Suprapubic skin (tissue), 4 donors: Measurements from ENCODE around the gene PGRMC2. TPM values are rescaled to one million over a fixed set of nuclear protein-coding genes. Genes with fewer than 3 reads are reported as not detected.

Experiments
- DNase-seq, 2 donors: peaks; one replicate each; pipeline ENCODE4 v3.0.0-alpha.2; 2019; ENCODE audit warnings: low spot score in 2 of 2
- H3K27ac ChIP-seq: fragments of 200-600 bp; sonication (generic); one replicate; pipeline ENCODE4 v1.5.1; 2019
- H3K27me3 ChIP-seq: fragments of 200-600 bp; sonication (generic); one replicate; pipeline ENCODE4 v1.5.1; 2019
- H3K36me3 ChIP-seq: fragments of 200-600 bp; sonication (generic); one replicate; pipeline ENCODE4 v1.5.1; 2019
- H3K4me1 ChIP-seq: fragments of 200-600 bp; sonication (generic); one replicate; pipeline ENCODE4 v1.5.1; 2019
- H3K4me3 ChIP-seq: fragments of 200-600 bp; sonication (generic); one replicate; pipeline ENCODE4 v1.5.1; 2019; ENCODE audit warnings: mild to moderate bottlenecking
- H3K9me3 ChIP-seq: fragments of 200-600 bp; sonication (generic); one replicate; pipeline ENCODE4 v1.5.1; 2019
- EP300 ChIP-seq: sonication (generic); formaldehyde crosslinking; IDR thresholded peaks from one replicate; pipeline ENCODE4 v1.6.1; 2017; ENCODE audit warnings: antibody characterized with exemption
- POLR2A ChIP-seq, 2 donors: fragments of 450-650 bp; IDR thresholded peaks; one replicate each; pipeline ENCODE4 v1.6.1; 2017; ENCODE audit warnings: antibody characterized with exemption in 2 of 2, mild to moderate bottlenecking in 2 of 2, moderate library complexity in 2 of 2
- POLR2AphosphoS5 ChIP-seq, 3 donors: sonication (generic); formaldehyde crosslinking; IDR thresholded peaks; one replicate each; pipeline ENCODE4 v1.6.1; 2017; ENCODE audit warnings: antibody characterized with exemption in 3 of 3
- WGBS: methylation state at CpG from one replicate; pipeline ENCODE4 v1.1.5; 2018; 5-methylcytosine and 5-hydroxymethylcytosine counted together
- total RNA-seq, 4 donors: library from RNA; depleted of rRNA; stranded (reverse); fragments of >200 nt; gene quantifications; one replicate each; pipeline ENCODE4 v1.1.0, GENCODE V29; 2016
- TF ChIP-seq, protein P1 (sequence below), 2 donors: fragments of 200-600 bp in 1 of 2; fragments of 450-650 bp in 1 of 2; sonication (generic) in 1 of 2; IDR thresholded peaks; one replicate each; pipeline ENCODE4 v1.5.1; 2016 to 2019; ENCODE audit warnings: antibody characterized with exemption in 2 of 2, mild to moderate bottlenecking in 1 of 2, moderate library complexity in 1 of 2

PGRMC2 gene
- total RNA-seq, 4 donors from 2014 or later, result 47.6 to 68.3 (median 55.2) TPM

DNA sequence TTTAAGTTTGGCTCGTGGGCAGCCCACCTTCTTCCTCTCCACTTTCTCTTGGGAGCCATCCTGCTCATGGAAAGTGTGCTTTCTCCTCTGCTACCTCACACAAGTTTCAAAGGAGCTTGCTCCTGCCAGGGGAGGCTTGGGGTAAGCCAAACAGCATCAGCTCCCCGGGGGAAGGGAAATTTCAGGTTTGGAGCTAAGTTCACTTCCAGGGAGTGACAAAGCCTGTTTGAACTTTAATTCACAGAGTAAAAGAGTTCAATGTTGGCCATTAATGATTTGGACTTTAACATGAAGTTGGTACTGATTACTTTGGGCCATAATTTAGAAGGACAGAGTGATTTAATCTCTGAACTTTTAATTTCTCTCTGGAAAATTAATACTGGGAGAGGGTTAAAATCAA, 4.7 kb upstream of the PGRMC2 start:
- Histone ChIP-seq H3K4me1 (peaks cover 19% of the 10 kb centered on the region), H3K36me3 (no peaks in the 10 kb centered on the region), H3K27ac (no peak overlapping the region), H3K9me3 (no peaks in the 10 kb centered on the region), H3K27me3 (no peaks in the 10 kb centered on the region), H3K4me3 (no peak overlapping the region)
- no peak for DNase-seq
- TF ChIP-seq, protein P1, sequence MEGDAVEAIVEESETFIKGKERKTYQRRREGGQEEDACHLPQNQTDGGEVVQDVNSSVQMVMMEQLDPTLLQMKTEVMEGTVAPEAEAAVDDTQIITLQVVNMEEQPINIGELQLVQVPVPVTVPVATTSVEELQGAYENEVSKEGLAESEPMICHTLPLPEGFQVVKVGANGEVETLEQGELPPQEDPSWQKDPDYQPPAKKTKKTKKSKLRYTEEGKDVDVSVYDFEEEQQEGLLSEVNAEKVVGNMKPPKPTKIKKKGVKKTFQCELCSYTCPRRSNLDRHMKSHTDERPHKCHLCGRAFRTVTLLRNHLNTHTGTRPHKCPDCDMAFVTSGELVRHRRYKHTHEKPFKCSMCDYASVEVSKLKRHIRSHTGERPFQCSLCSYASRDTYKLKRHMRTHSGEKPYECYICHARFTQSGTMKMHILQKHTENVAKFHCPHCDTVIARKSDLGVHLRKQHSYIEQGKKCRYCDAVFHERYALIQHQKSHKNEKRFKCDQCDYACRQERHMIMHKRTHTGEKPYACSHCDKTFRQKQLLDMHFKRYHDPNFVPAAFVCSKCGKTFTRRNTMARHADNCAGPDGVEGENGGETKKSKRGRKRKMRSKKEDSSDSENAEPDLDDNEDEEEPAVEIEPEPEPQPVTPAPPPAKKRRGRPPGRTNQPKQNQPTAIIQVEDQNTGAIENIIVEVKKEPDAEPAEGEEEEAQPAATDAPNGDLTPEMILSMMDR (IDR thresholded peaks at IDR 0.05), result no peak
- TF ChIP-seq EP300, result no peak
- TF ChIP-seq POLR2AphosphoS5 (IDR thresholded peaks at IDR 0.05), result no peak
- no peak for TF ChIP-seq POLR2A (IDR thresholded peaks at IDR 0.05)
- WGBS, result 85% methylated on average over 2 of the region's 2 CpGs

DNA sequence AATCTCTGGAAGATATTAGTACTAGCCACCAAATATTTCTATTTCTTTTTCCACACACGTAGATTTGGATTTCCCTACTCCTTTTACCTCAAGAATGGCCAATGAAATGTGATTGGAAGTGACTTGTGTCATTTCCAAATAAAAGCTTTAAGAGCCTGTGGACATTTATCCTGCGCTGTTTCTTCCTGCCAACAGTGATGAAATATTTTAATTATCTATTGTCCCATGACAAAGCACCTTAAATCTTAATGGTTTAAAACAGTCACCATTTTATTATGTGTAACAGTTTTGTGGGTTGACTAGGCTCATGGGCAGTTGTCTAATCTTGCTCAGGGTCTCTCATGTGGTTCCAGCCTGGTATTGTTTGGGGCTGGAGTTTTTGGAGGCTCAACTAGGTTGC, 3.5 kb upstream of the PGRMC2 start:
- Histone ChIP-seq H3K27me3 (no peaks in the 10 kb centered on the region), H3K36me3 (no peaks in the 10 kb centered on the region), H3K4me1 (peaks cover 24% of the 10 kb centered on the region), H3K4me3 (no peak overlapping the region), H3K27ac (no peak overlapping the region), H3K9me3 (no peaks in the 10 kb centered on the region)
- WGBS, result 69% methylated on average over 2 of the region's 2 CpGs
- DNase-seq, result no peak
- TF ChIP-seq POLR2A (IDR thresholded peaks at IDR 0.05), result no peak

DNA sequence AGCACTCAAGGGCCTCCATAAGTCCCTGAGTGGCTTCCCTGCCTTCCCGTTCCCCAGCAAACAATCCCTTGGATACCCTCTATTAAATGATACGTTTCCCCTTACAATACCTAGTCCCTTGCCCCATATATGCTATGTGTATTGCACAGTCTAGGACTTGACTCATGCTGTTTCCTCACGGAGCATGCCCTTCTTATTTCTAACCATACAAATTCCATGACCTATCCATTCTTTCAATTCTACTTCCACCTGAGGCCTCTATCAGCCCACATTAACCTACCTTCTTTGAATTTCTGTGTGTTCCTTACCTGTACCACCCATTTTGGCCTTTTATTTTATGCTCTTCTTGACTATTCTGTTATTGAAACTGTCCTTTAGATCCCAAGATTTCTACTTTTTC, 2.9 kb upstream of the PGRMC2 start:
- no peaks in the 10 kb centered on the region for H3K9me3 ChIP-seq
- no peak for TF ChIP-seq POLR2AphosphoS5 (IDR thresholded peaks at IDR 0.05)
- TF ChIP-seq, protein P1 (IDR thresholded peaks at IDR 0.05), result no peak
- no peak for TF ChIP-seq EP300
- TF ChIP-seq POLR2A (IDR thresholded peaks at IDR 0.05), result no peak

DNA sequence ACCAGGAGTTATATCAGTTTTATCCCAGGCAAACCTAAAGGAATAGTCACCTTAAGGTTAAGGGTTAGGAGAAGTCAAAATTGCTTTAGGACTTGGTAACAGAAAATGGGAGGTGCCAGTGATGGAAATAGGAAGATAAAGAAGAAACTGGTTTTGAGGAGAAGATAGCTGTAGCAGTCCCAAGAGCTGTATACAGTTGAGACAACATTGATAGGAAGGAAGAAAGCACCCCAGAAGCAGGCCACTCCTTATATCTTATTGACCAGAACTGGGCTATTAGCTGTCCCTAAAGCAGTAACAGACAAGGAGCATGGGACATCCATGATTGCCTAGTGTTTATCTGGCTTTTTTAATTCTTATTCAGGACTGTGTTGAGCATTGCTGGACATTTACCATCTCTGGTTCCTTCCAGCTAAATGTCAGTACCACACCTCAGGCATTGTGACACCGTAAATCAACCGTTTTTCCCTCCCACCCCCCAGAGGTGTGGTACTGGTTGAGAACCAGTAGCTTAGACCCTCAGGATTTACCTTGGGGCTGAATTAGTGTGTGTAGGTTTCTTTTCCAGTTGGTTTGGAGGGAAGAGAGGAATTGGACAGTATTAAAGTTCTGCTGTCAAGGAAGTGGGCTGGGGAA, 2.0 kb upstream of the PGRMC2 start:
- TF ChIP-seq POLR2A (IDR thresholded peaks at IDR 0.05), result no peak
- TF ChIP-seq, protein P1 (IDR thresholded peaks at IDR 0.05), result no peak
- no peak for TF ChIP-seq POLR2AphosphoS5 (IDR thresholded peaks at IDR 0.05)
- no peak for TF ChIP-seq EP300
- no peaks in the 10 kb centered on the region for H3K27me3 ChIP-seq
- H3K4me3 ChIP-seq, result no peak overlapping the region
- H3K9me3 ChIP-seq, result no peaks in the 10 kb centered on the region
- peaks cover 38% of the 10 kb centered on the region for H3K4me1 ChIP-seq
- 84% methylated on average over 2 of the region's 2 CpGs for WGBS
- DNase-seq, result no peak
- H3K27ac ChIP-seq, result peak overlapping the region; percentile 92
- no peaks in the 10 kb centered on the region for H3K36me3 ChIP-seq

More for the DNA sequence above, 2.9 kb upstream of the PGRMC2 start:
- H3K4me1 ChIP-seq, result peaks cover 29% of the 10 kb centered on the region
- DNase-seq, result no peak
- WGBS, result 92% methylated on average over 3 of the region's 3 CpGs
- no peak overlapping the region for H3K4me3 ChIP-seq
- no peaks in the 10 kb centered on the region for H3K36me3 ChIP-seq
- H3K27ac ChIP-seq, result no peak overlapping the region
- H3K27me3 ChIP-seq, result no peaks in the 10 kb centered on the region

DNA sequence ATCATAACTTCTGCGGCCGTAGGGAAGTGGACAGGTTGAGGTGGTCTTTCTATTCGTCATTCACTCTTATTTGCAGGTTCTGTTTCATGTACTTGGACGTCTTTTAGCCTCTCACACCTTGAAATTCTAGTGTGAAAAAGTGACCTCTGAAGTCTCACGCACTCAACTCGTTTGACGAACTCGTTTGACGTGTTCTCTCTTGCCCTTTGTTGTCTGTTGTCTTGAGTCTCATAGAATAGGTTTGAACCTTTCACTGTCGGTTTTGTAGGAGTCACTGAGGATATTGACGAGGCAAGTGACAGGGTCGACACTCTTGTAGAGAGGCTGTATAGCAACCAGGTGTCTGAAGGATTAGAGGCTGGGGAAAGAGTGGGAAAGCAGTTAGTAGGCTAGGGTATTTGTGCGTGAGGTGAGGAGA, 1.1 kb upstream of the PGRMC2 start:
- TF ChIP-seq, protein P1 (IDR thresholded peaks at IDR 0.05), result no peak
- TF ChIP-seq POLR2AphosphoS5 (IDR thresholded peaks at IDR 0.05) (no peak), EP300 (no peak), POLR2A (IDR thresholded peaks at IDR 0.05) (no peak)
- no peak for DNase-seq
- Histone ChIP-seq H3K4me1 (peaks cover 44% of the 10 kb centered on the region), H3K36me3 (no peaks in the 10 kb centered on the region), H3K9me3 (no peaks in the 10 kb centered on the region), H3K27ac (peak overlapping the region; percentile 92), H3K27me3 (no peaks in the 10 kb centered on the region), H3K4me3 (peak overlapping the region; percentile 80)
- WGBS, result 4% methylated on average over 13 of the region's 13 CpGs
